GM12864 (cell line): ENCODE results near the gene NAIF1.
"Not testable (repeated sequence)": the region's sequence is repeated elsewhere in the genome, so short reads cannot be mapped to it uniquely, and the experiment has no call there.

Experiments used
- DNase-seq: peaks from one replicate; pipeline ENCODE4 v3.0.0-alpha.2; 2011; ENCODE audit warnings: low read depth
- H3K4me3 ChIP-seq: 2 replicates; pipeline ENCODE4 v1.5.1; 2011; ENCODE audit warnings: mild to moderate bottlenecking, low read depth, low read length, control low read depth
- CTCF ChIP-seq: IDR thresholded peaks from 2 replicates; pipeline ENCODE4 v1.5.1; 2011; ENCODE audit warnings: low read depth, mild to moderate bottlenecking, moderate library complexity, low read length, control low read depth, inconsistent platforms; ENCODE audit errors: missing control alignments

Gene NAIF1

GRCh38 chr9:128054087-128054486, 13.0 kb downstream of the NAIF1 start:
- no peak for TF ChIP-seq CTCF
- H3K4me3 ChIP-seq, result no peak overlapping the region
- no peak for DNase-seq

- no peak overlapping the region for H3K4me3 ChIP-seq
- TF ChIP-seq CTCF, result no peak
- DNase-seq, result no peak
These were observed 13.6 kb downstream of the NAIF1 start for GRCh38 chr9:128053560-128053959.

DNA sequence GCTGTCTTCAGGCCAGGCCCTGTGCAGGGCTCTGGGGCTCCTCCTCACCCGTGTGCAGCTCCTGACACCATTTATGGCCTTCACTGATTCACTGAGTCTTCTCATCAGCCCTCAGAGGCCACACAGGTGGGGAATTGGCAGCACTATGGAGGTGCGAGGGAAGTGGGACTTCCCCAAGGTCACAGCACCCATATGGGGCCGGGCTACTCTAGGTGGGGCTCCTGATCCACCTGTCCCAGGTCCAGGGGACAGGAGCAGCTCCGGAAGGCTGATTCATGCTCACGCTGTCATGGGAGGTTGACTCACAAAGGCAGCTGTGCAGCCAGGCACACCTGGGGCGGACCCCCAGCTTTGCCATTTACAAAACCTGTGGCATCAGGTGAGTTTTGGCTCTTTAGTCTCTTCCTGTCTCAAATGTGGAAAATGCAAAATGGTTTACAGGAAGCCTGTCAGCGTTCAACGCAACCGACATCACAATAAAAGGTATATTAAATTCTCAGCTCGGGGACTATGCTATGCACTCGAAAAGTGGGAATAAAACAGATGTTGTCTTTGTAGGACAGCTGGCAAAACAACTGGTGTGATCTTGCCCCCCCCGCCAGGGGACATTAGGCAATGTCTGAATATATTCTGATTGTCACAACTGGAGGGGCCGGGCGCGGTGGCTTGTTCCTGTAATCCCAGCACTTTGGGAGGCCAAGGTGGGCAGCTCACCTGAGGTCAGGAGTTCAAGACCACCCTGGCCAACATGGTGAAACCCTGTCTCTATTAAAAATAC, 15.0 kb downstream of the NAIF1 start:
- no peak overlapping the region for H3K4me3 ChIP-seq

DNA sequence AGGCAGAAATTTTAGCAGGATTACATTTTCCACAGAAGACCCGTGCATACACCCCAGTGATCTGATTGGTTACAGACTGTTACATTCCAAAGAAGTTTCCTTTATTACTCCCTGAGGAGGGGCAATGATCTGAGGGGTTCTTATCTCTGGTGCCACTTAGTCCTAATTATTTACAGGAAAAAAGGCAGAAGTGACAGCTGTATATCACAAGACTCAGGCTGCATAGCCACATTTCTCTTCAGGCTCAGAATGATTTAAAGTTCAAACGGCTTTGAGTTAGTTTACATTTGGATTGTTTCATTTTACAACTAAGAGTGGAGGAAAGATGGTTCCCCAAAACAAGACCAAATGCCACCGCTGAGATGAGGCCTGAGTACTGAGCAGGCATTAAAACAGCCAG, 17.3 kb downstream of the NAIF1 start:
- no peak for TF ChIP-seq CTCF
- H3K4me3 ChIP-seq, result no peak overlapping the region
- no peak for DNase-seq

More for the DNA sequence above, 15.0 kb downstream of the NAIF1 start:
- TF ChIP-seq CTCF, result no peak
- DNase-seq, result no peak

DNA sequence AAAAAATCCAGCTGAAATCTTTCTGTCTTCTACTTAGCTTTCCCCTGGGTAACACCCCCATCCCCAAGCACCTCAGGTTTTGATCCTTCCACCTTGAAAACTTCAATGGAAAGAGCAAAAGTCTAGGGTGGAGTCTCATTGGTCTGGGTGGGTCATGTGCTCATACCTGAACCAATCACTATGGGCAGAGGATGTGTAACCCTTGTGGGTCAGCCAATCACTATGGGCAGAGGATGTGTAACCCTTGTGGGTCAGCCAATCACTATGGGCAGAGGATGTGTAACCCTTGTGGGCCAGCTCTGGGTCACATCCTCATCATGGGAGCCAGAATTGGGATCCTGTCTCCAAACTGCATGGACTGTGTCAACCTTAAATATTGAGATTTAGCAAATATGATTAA, 18.5 kb downstream of the NAIF1 start:
- TF ChIP-seq CTCF, result no peak
- H3K4me3 ChIP-seq, result no peak overlapping the region
- DNase-seq, result no peak

DNA sequence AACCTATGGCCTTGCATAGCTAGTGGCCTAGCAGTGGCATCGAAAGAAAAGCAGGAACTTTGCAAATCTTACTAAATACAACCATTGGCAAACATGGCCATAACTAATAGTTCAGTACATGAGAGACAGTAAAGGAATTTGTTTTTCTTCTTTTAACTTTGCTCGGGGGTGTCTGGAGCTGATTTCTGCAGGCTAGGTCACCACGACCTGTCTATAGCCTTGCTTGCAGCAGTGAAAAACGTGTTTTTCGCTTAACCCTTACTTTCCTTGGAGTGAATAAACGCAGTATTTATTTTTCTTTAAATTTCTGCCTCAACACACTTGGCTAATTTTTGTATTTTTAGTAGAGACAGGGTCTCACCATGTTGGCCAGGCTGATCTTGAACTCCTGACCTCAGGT, 19.9 kb downstream of the NAIF1 start:
- DNase-seq, result no peak
- H3K4me3 ChIP-seq, result no peak overlapping the region
- TF ChIP-seq CTCF, result no peak

- DNase-seq, result no peak
- no peak for TF ChIP-seq CTCF
- H3K4me3 ChIP-seq, result no peak overlapping the region
These were observed 21.3 kb downstream of the NAIF1 start for GRCh38 chr9:128045831-128046230.

- not testable (repeated sequence) for DNase-seq, H3K4me3 ChIP-seq
These were observed 21.7 kb downstream of the NAIF1 start for GRCh38 chr9:128045409-128045808.
